Sigmoid colon (tissue), 4 donors: ENCODE data around the gene ACTN1.

ENCODE experiments used
- CTCF ChIP-seq, 4 experiments: fragments of 450-650 bp in 3 of 4; fragments of 200-600 bp in 1 of 4; IDR thresholded peaks; one replicate each; pipeline ENCODE4 v1.5.1; 2016 to 2019; ENCODE audit warnings: antibody characterized with exemption in 4 of 4, mild to moderate bottlenecking in 3 of 4, moderate library complexity in 2 of 4
- EP300 ChIP-seq, 4 donors: sonication (generic); formaldehyde crosslinking; IDR thresholded peaks; one replicate each; pipeline ENCODE4 v1.6.1; 2017; ENCODE audit warnings: antibody characterized with exemption in 4 of 4
- POLR2A ChIP-seq, 2 donors: fragments of 450-650 bp; IDR thresholded peaks; one replicate each; pipeline ENCODE4 v1.6.1; 2016; ENCODE audit warnings: antibody characterized with exemption in 2 of 2, mild to moderate bottlenecking in 2 of 2, moderate library complexity in 2 of 2
- POLR2AphosphoS5 ChIP-seq, 4 donors: sonication (generic); formaldehyde crosslinking; IDR thresholded peaks; one replicate each; pipeline ENCODE4 v1.6.1; 2017; ENCODE audit warnings: antibody characterized with exemption in 4 of 4

GRCh38 chr14:68848253-68848652 lies 130.8 kb downstream of the ACTN1 start:
- TF ChIP-seq POLR2AphosphoS5 (IDR thresholded peaks at IDR 0.05) = no peak
- TF ChIP-seq CTCF (IDR thresholded peaks at IDR 0.05) = no peak
- TF ChIP-seq POLR2A (IDR thresholded peaks at IDR 0.05) = no peak
- no peak for TF ChIP-seq EP300 (IDR thresholded peaks at IDR 0.05)
